ENCODE results near the gene SLC30A3. TPM values are rescaled to one million over a fixed set of nuclear protein-coding genes. Genes with fewer than 3 reads are reported as not detected.

SLC30A3 gene
- total and polyA plus RNA-seq, 2 of the 4 experiments (the other 2 are of a cell fraction), result 0.15 TPM; not detected in 1

DNA sequence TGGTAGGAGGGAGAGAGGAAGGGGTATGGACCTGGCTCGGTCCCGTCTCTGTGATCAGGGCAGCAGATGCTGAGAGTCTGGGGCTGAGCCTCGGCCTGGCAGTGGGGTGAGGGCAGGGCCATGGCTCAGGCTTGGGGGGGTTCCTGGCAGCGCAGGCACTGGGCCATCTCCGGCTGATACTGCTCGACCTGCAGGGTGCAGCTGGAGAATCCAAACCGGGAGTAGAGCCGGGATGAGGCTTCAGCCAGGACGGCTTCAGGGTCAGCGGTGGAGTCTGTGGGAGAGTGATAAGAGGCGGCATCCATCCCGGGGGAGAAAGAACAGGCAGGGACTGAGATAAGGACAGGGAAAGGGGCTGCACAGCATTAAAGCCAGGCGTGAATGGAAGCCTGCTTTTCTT, 7.7 kb downstream of the SLC30A3 start:
- Histone ChIP-seq H4K20me1 (ENCODE audit: insufficient read depth, low read length) (no peaks in the 10 kb centered on the region), H3K79me1 (ENCODE audit: low read depth in 1 of 2, low read length in 2 of 2) (no peaks in the 10 kb centered on the region), H2AK5ac (ENCODE audit: low read depth, low read length) (no peak overlapping the region), H2BK15ac (ENCODE audit: low read depth, low read length) (no peak overlapping the region), H3K4me2 (ENCODE audit: low read depth, low read length) (no peak overlapping the region; the same call in 1 of the 2 replicates), H4K91ac (ENCODE audit: insufficient read depth, low read depth, low read length) (no peak overlapping the region), H2AK9ac (replicated peaks; ENCODE audit: low read depth, low read length, poor library complexity) (peak overlapping the region; percentile 43), H3K9me1 (ENCODE audit: insufficient read depth, low read length) (peaks cover 9% of the 10 kb centered on the region; the same call in 1 of the 2 replicates), H3K27me3 (ENCODE audit: control insufficient read depth, insufficient read depth, low read length) (peaks cover 35% of the 10 kb centered on the region), H2AFZ (replicated peaks; ENCODE audit: low read length, poor library complexity) (peak overlapping the region; percentile 39), H2BK20ac (ENCODE audit: low read depth, low read length) (no peak overlapping the region), H4K5ac (ENCODE audit: low read depth, low read length) (no peak overlapping the region), H3K36me3 (ENCODE audit: control insufficient read depth, insufficient read depth, low read length) (no peaks in the 10 kb centered on the region), H3K14ac (replicated peaks; ENCODE audit: low read depth, low read length) (no peak overlapping the region), H3K56ac (ENCODE audit: extremely low read depth, insufficient read depth, low read length) (no peak overlapping the region), H3K23ac (ENCODE audit: low read depth, low read length) (0 out of 2 replicates have a peak overlapping the region, but pooled peaks have one; percentile 4), H3K9ac (ENCODE audit: low read depth, low read length) (no peak overlapping the region), H3K9me3 (ENCODE audit: control insufficient read depth, insufficient read depth, low read length) (no peaks in the 10 kb centered on the region), H3K4me1 (ENCODE audit: control insufficient read depth, insufficient read depth, low read length) (peaks cover 6% of the 10 kb centered on the region), H2BK5ac (ENCODE audit: low read depth, low read length, poor library complexity, severe bottlenecking) (no peak overlapping the region), H4K8ac (ENCODE audit: low read depth in 2 of 2, low read length in 2 of 2) (no peak overlapping the region), H3K27ac (ENCODE audit: insufficient read depth, low read length) (no peak overlapping the region), H3K4me3 (ENCODE audit: insufficient read depth, low read depth, low read length) (no peak overlapping the region), H3K18ac (ENCODE audit: low read depth, low read length) (no peak overlapping the region), H3K4ac (ENCODE audit: low read depth, low read length) (no peak overlapping the region), H2BK120ac (ENCODE audit: low read depth, low read length) (no peak overlapping the region)
- no TSS peak for BruUV-seq (replicated peaks)
- TF ChIP-seq BHLHE40 (IDR thresholded peaks at IDR 0.05; ENCODE audit: low read depth, low read length), result no peak
- no peak for TF ChIP-seq RCOR1 (IDR thresholded peaks at IDR 0.05; ENCODE audit: insufficient replicate concordance, low read length)
- TF ChIP-seq FOS (IDR thresholded peaks at IDR 0.05; ENCODE audit: low read depth, low read length), result no peak
- TF ChIP-seq, protein P1, sequence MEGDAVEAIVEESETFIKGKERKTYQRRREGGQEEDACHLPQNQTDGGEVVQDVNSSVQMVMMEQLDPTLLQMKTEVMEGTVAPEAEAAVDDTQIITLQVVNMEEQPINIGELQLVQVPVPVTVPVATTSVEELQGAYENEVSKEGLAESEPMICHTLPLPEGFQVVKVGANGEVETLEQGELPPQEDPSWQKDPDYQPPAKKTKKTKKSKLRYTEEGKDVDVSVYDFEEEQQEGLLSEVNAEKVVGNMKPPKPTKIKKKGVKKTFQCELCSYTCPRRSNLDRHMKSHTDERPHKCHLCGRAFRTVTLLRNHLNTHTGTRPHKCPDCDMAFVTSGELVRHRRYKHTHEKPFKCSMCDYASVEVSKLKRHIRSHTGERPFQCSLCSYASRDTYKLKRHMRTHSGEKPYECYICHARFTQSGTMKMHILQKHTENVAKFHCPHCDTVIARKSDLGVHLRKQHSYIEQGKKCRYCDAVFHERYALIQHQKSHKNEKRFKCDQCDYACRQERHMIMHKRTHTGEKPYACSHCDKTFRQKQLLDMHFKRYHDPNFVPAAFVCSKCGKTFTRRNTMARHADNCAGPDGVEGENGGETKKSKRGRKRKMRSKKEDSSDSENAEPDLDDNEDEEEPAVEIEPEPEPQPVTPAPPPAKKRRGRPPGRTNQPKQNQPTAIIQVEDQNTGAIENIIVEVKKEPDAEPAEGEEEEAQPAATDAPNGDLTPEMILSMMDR (conservative IDR thresholded peaks at IDR 0.05; ENCODE audit: low read depth, low read length), result no peak
- TF ChIP-seq, protein P2, sequence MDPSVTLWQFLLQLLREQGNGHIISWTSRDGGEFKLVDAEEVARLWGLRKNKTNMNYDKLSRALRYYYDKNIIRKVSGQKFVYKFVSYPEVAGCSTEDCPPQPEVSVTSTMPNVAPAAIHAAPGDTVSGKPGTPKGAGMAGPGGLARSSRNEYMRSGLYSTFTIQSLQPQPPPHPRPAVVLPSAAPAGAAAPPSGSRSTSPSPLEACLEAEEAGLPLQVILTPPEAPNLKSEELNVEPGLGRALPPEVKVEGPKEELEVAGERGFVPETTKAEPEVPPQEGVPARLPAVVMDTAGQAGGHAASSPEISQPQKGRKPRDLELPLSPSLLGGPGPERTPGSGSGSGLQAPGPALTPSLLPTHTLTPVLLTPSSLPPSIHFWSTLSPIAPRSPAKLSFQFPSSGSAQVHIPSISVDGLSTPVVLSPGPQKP (IDR thresholded peaks at IDR 0.05; ENCODE audit: borderline replicate concordance, low read depth, low read length), result no peak
- TF ChIP-seq MAZ (IDR thresholded peaks at IDR 0.05; ENCODE audit: borderline replicate concordance, low read depth, low read length), result no peak
- no peak for TF ChIP-seq MXI1 (IDR thresholded peaks at IDR 0.05; ENCODE audit: borderline replicate concordance, low read depth, low read length)
- no peak for TF ChIP-seq RFX5 (IDR thresholded peaks at IDR 0.05; ENCODE audit: low read depth, low read length)
- no peak for TF ChIP-seq CHD1 (IDR thresholded peaks at IDR 0.05; ENCODE audit: low read depth, low read length)
- TF ChIP-seq NFE2L2 (IDR thresholded peaks at IDR 0.05; ENCODE audit: low read depth, low read length), result no peak
- TF ChIP-seq CEBPB (IDR thresholded peaks at IDR 0.05; ENCODE audit: low read depth, low read length), result no peak
- no peak for TF ChIP-seq MAFK (IDR thresholded peaks at IDR 0.05; ENCODE audit: low read depth, low read length)
- TF ChIP-seq SMC3 (IDR thresholded peaks at IDR 0.05; ENCODE audit: low read depth, low read length), result no peak
- no peak for TF ChIP-seq POLR2A (IDR thresholded peaks at IDR 0.05; ENCODE audit: low read depth, low read length)
- TF ChIP-seq, protein P3, sequence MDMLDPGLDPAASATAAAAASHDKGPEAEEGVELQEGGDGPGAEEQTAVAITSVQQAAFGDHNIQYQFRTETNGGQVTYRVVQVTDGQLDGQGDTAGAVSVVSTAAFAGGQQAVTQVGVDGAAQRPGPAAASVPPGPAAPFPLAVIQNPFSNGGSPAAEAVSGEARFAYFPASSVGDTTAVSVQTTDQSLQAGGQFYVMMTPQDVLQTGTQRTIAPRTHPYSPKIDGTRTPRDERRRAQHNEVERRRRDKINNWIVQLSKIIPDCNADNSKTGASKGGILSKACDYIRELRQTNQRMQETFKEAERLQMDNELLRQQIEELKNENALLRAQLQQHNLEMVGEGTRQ (IDR thresholded peaks at IDR 0.05; ENCODE audit: low read depth, low read length), result no peak
- TF ChIP-seq RAD21 (IDR thresholded peaks at IDR 0.05; ENCODE audit: low read length), result no peak
- ChIA-PET CTCF (interaction anchor here (1.4 to 1.6 kb wide), 2 partner anchors 9 to 48 kb away, joined by 3 to 6 read pairs; no protein-coding TSS in a partner anchor), POLR2A (ENCODE audit: unreplicated experiment) (no interaction called here)
- 24% methylated on average over 9 of the region's 13 CpGs; no CpG with 5 or more reads in 1 of the 2 experiments for WGBS, 2 experiments (ENCODE audit: extremely low coverage in 2 of 2, insufficient read length in 1 of 2)
- intact Hi-C loops (cut with micrococcal nuclease), result no loop called here
- in situ Hi-C loops (cut with MboI; ENCODE audit: low sequenced_read_pairs), result no loop called here
- dilution Hi-C loops (cut with HindIII; ENCODE audit: low sequenced_read_pairs, unreplicated experiment), result no loop called here
- ATAC-seq (ENCODE audit: low read depth) (peak; percentile 67), DNase-seq (no peak)

Data from IMR-90 (cell line).